Stimulated activated CD4-positive, alpha-beta T cell treated with anti-CD3 and anti-CD28 coated beads, Interleukin-12 subunit alpha, Interleukin-12 subunit beta, amount 100 ng/mL, for 4 hours (primary cell): ENCODE measurements around the gene MDN1.

Experiments
- DNase-seq: peaks from one replicate; pipeline ENCODE4 v3.0.0-alpha.2; 2020

The MDN1 gene

GRCh38 chr6:89688328-89688727, 131.3 kb downstream of the MDN1 start:
- DNase-seq, result no peak

GRCh38 chr6:89685311-89685710, 134.3 kb downstream of the MDN1 start:
- DNase-seq, result no peak

GRCh38 chr6:89682991-89683390, 136.6 kb downstream of the MDN1 start:
- DNase-seq, result no peak

- no peak for DNase-seq
These were observed 137.5 kb downstream of the MDN1 start for GRCh38 chr6:89681983-89682564.

- DNase-seq, result no peak
These were observed 139.0 kb downstream of the MDN1 start for GRCh38 chr6:89680551-89680950.

- DNase-seq, result no peak
These were observed 139.4 kb downstream of the MDN1 start for GRCh38 chr6:89680150-89680549.

GRCh38 chr6:89679215-89680120, 140.1 kb downstream of the MDN1 start:
- DNase-seq, result no peak

GRCh38 chr6:89678531-89678930, 141.1 kb downstream of the MDN1 start:
- DNase-seq, result no peak

GRCh38 chr6:89675949-89676748, 143.4 kb downstream of the MDN1 start:
- DNase-seq, result no peak

- DNase-seq, result no peak
These were observed 148.5 kb downstream of the MDN1 start for GRCh38 chr6:89670935-89671565.

- DNase-seq, result no peak
These were observed 150.6 kb downstream of the MDN1 start for GRCh38 chr6:89669002-89669401.

- DNase-seq, result no peak
These were observed 151.6 kb downstream of the MDN1 start for GRCh38 chr6:89667872-89668556.

- DNase-seq, result no peak
These were observed 156.9 kb downstream of the MDN1 start for GRCh38 chr6:89662659-89663223.

GRCh38 chr6:89661559-89661958, 158.0 kb downstream of the MDN1 start:
- DNase-seq, result no peak

GRCh38 chr6:89660981-89661380, 158.6 kb downstream of the MDN1 start:
- no peak for DNase-seq

GRCh38 chr6:89657445-89658158, 162.0 kb downstream of the MDN1 start:
- no peak for DNase-seq

- no peak for DNase-seq
These were observed 164.5 kb downstream of the MDN1 start for GRCh38 chr6:89655122-89655521.

- DNase-seq, result no peak
These were observed 169.0 kb downstream of the MDN1 start for GRCh38 chr6:89650579-89650978.

- DNase-seq, result no peak
These were observed 169.9 kb downstream of the MDN1 start for GRCh38 chr6:89649682-89650081.

- DNase-seq, result no peak
These were observed 174.7 kb downstream of the MDN1 start for GRCh38 chr6:89644864-89645263.

- no peak for DNase-seq
These were observed 176.2 kb downstream of the MDN1 start for GRCh38 chr6:89643406-89643805.
